ENCODE data around the gene CKS2. TPM values are rescaled to one million over a fixed set of nuclear protein-coding genes. Genes with fewer than 3 reads are reported as not detected.

CKS2 gene
- total and polyA plus RNA-seq, 2 of the 8 experiments (the other 6 are each of a cell fraction or from before 2014, with no cell fraction given): 337 to 689 TPM

- no peak for TF ChIP-seq POLR2AphosphoS5 (IDR thresholded peaks at IDR 0.05; ENCODE audit: low read depth, low read length)
- TF ChIP-seq RAD21 (IDR thresholded peaks at IDR 0.05 in 1 of 2, conservative IDR thresholded peaks at IDR 0.05 in 1 of 2; ENCODE audit: low read depth in 2 of 2, low read length in 2 of 2): no peak
- no peak for TF ChIP-seq E2F6 (IDR thresholded peaks at IDR 0.05)
These were observed 37.3 kb upstream of the CKS2 start (continued) for GRCh38 chr9:89273528-89274279.

Measured in H1 (cell line).